K562 (cell line): ENCODE measurements around the gene NPR2. TPM values are rescaled to one million over a fixed set of nuclear protein-coding genes. Genes with fewer than 3 reads are reported as not detected.
A peak's percentile ranks its signal among the peaks of the same experiment; 100 is the strongest.

ENCODE experiments used
- BRD4 ChIP-seq: fragments of 200-600 bp; sonication (generic); IDR thresholded peaks from 2 replicates; pipeline ENCODE4 v1.6.1; 2017; ENCODE audit warnings: inconsistent platforms
- GATAD2B ChIP-seq: fragments of 450-650 bp; IDR thresholded peaks from 2 replicates; pipeline ENCODE4 v1.6.1; 2017; ENCODE audit warnings: mild to moderate bottlenecking, borderline replicate concordance
- NR2C1 ChIP-seq, 2 experiments: fragments of 450-650 bp; IDR thresholded peaks; 2 replicates each; pipeline ENCODE4 v1.6.1; 2017; ENCODE audit warnings: mild to moderate bottlenecking in 2 of 2, antibody characterized with exemption in 1 of 2, inconsistent platforms in 1 of 2, missing compliant biosample characterization in 1 of 2, missing genetic modification characterization in 1 of 2
- VEZF1 ChIP-seq: fragments of 200-800 bp; sonication (Bioruptor generic); IDR thresholded peaks from 2 replicates; pipeline ENCODE4 v1.6.1; 2017; ENCODE audit warnings: missing genetic modification characterization, missing compliant biosample characterization
- ZFP30 ChIP-seq: fragments of 250-450 bp; sonication (Bioruptor Pico); IDR thresholded peaks from 2 replicates; pipeline ENCODE4 v1.8.0; 2022; ENCODE audit warnings: moderate library complexity, mild to moderate bottlenecking, inconsistent platforms, borderline replicate concordance
- ZMIZ1 ChIP-seq, 2 experiments: fragments of 150-350 bp in 1 of 2; IDR thresholded peaks; 2 replicates each; pipeline ENCODE4 v1.6.1; 2012 to 2016; ENCODE audit warnings: low read depth in 2 of 2, low read length in 2 of 2, mild to moderate bottlenecking in 1 of 2, moderate library complexity in 1 of 2
- ZNF778 ChIP-seq: fragments of 450-650 bp; formaldehyde crosslinking; IDR thresholded peaks from 2 replicates; pipeline ENCODE4 v1.4.0; 2020; ENCODE audit warnings: mild to moderate bottlenecking, moderate library complexity
- ZSCAN32 ChIP-seq: fragments of 450-650 bp; formaldehyde crosslinking; IDR thresholded peaks from 2 replicates; pipeline ENCODE4 v1.4.0; 2020; ENCODE audit warnings: mild to moderate bottlenecking, moderate library complexity
- polyA plus RNA-seq, 8 experiments: library from polyadenylated mRNA; depleted of rRNA in 4 of 8; stranded (reverse) in 5 of 8; unstranded in 3 of 8; fragments of >200 nt; fragmentation: Nextera tagmentation in 2 of 8; fragmentation: Illumina TruSeq in 1 of 8; extraction: Ambion mirVana in 2 of 8; extraction: Trizol in 1 of 8; gene quantifications; 2 replicates each; pipeline versions ENCODE4 v1.2.1 to v1.2.3, GENCODE V29; 2011 to 2014; ENCODE audit warnings: inconsistent platforms in 1 of 8, missing spikeins in 1 of 8
- total RNA-seq, 7 experiments: library from RNA; depleted of rRNA in 6 of 7; stranded (reverse); fragments of >200 nt in 6 of 7; fragmentation: Illumina TruSeq in 2 of 7; extraction: Trizol in 2 of 7; gene quantifications; 2 replicates each; pipeline versions ENCODE4 v1.2.1 to v1.2.3, GENCODE V29; 2011 to 2021; ENCODE audit warnings: low replicate concordance in 1 of 7
- TF ChIP-seq, protein P1 (sequence below): fragments of 450-650 bp; IDR thresholded peaks from 2 replicates; pipeline ENCODE4 v1.6.1; 2016

The NPR2 gene
- total and polyA plus RNA-seq, 9 of the 15 experiments (the other 6 are each of a cell fraction or from before 2014, with no cell fraction given), result 2.4 to 12.9 (median 6.0) TPM

GRCh38 chr9:35749515-35750255, 41.7 kb upstream of the NPR2 start (continued):
- TF ChIP-seq, protein P1, sequence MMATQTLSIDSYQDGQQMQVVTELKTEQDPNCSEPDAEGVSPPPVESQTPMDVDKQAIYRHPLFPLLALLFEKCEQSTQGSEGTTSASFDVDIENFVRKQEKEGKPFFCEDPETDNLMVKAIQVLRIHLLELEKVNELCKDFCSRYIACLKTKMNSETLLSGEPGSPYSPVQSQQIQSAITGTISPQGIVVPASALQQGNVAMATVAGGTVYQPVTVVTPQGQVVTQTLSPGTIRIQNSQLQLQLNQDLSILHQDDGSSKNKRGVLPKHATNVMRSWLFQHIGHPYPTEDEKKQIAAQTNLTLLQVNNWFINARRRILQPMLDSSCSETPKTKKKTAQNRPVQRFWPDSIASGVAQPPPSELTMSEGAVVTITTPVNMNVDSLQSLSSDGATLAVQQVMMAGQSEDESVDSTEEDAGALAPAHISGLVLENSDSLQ, result no peak
- TF ChIP-seq ZNF778, result no peak
- peak; percentile 44; the same call in 1 of the 2 replicates for TF ChIP-seq VEZF1 (CRISPR knock-in tag)
- no peak for TF ChIP-seq BRD4
- TF ChIP-seq ZFP30 (CRISPR knock-in tag), result no peak
- TF ChIP-seq ZMIZ1 (IDR thresholded peaks at IDR 0.05; ENCODE audit: low read depth in 2 of 2, low read length in 2 of 2), result no peak
- TF ChIP-seq ZSCAN32, result no peak
- no peak for TF ChIP-seq GATAD2B
- TF ChIP-seq NR2C1 (IDR thresholded peaks at IDR 0.05), result no peak; the same call in 1 of the 2 replicates
- TF ChIP-seq NR2C1 (tag; IDR thresholded peaks at IDR 0.05), result peak; percentile 59
